Tibial nerve (tissue), 4 donors: ENCODE results near the gene BEAN1. TPM values are rescaled to one million over a fixed set of nuclear protein-coding genes. Genes with fewer than 3 reads are reported as not detected.

Experiments
- DNase-seq, 2 donors: peaks; one replicate each; pipeline ENCODE4 v3.0.0-alpha.2; 2019; ENCODE audit warnings: low spot score in 2 of 2
- H3K27ac ChIP-seq, 4 donors: fragments of 200-600 bp; sonication (generic) in 3 of 4; one replicate each; pipeline ENCODE4 v1.5.1; 2017 to 2019; ENCODE audit warnings: mild to moderate bottlenecking in 1 of 4
- H3K27me3 ChIP-seq, 2 donors: fragments of 200-600 bp; sonication (generic) in 1 of 2; one replicate each; pipeline versions ENCODE4 v1.5.1 to v1.6.0; 2017 to 2019
- H3K36me3 ChIP-seq, 3 donors: fragments of 200-600 bp; sonication (generic); one replicate each; pipeline ENCODE4 v1.5.1; 2018 to 2019
- H3K4me1 ChIP-seq, 4 donors: fragments of 200-600 bp; sonication (generic) in 3 of 4; one replicate each; pipeline ENCODE4 v1.5.1; 2017 to 2019
- H3K4me3 ChIP-seq, 4 donors: fragments of 200-600 bp; sonication (generic) in 3 of 4; one replicate each; pipeline ENCODE4 v1.5.1; 2017 to 2019; ENCODE audit warnings: mild to moderate bottlenecking in 1 of 4, moderate library complexity in 1 of 4
- H3K9me3 ChIP-seq, 4 donors: fragments of 200-600 bp; sonication (generic) in 3 of 4; one replicate each; pipeline ENCODE4 v1.5.1; 2017 to 2019
- EP300 ChIP-seq, 2 donors: sonication (generic); formaldehyde crosslinking; IDR thresholded peaks; one replicate each; pipeline ENCODE4 v1.6.1; 2017; ENCODE audit warnings: antibody characterized with exemption in 2 of 2, mild to moderate bottlenecking in 1 of 2
- POLR2A ChIP-seq, 2 donors: fragments of 450-650 bp; IDR thresholded peaks; one replicate each; pipeline ENCODE4 v1.6.1; 2017; ENCODE audit warnings: antibody characterized with exemption in 2 of 2, mild to moderate bottlenecking in 2 of 2, moderate library complexity in 2 of 2
- WGBS, 2 donors: methylation state at CpG; one replicate each; pipeline ENCODE4 v1.1.5; 2018; 5-methylcytosine and 5-hydroxymethylcytosine counted together
- total RNA-seq, 4 donors: library from RNA; depleted of rRNA; stranded (reverse); fragments of >200 nt; gene quantifications; one replicate each; pipeline ENCODE4 v1.1.0, GENCODE V29; 2016
- TF ChIP-seq, protein P1 (sequence below), 5 experiments: fragments of 200-600 bp in 3 of 5; fragments of 450-650 bp in 2 of 5; sonication (generic) in 3 of 5; IDR thresholded peaks; one replicate each; pipeline ENCODE4 v1.5.1; 2016 to 2019; ENCODE audit warnings: antibody characterized with exemption in 5 of 5, mild to moderate bottlenecking in 3 of 5, moderate library complexity in 2 of 5

The BEAN1 gene
- total RNA-seq, 4 donors from 2014 or later = 0.21 to 1.4 (median 0.30) TPM; not detected in 1

DNA sequence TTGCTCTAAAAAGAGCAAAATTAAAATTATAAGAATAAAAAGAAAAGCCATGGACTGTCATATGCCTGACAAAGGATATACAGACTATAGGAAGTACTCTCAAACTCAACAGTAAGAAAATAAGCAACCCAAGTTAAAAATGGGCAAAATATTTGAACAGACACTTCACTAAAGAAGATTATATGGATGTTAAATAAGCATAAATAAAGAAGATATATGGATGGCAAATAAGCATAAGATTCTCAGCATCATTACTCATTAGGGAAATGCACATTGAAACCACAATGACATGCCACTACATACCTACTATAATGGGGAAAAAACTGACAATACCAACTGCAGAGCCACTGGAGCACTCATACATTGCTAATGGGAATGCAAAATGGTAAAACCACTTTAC is 14.9 kb upstream of the BEAN1 start:
- Histone ChIP-seq H3K4me1 (peaks cover 0 to 22% (median under 1%) of the 10 kb centered on the region in 4 donors), H3K9me3 (peaks cover 0 to 20% (median 0%) of the 10 kb centered on the region in 4 donors), H3K36me3 (peaks cover 0 to 14% (median 0%) of the 10 kb centered on the region in 3 donors), H3K4me3 (no peak overlapping the region), H3K27ac (no peak overlapping the region), H3K27me3 (no peaks in the 10 kb centered on the region)
- TF ChIP-seq EP300 (IDR thresholded peaks at IDR 0.05) = no peak
- TF ChIP-seq, protein P1, sequence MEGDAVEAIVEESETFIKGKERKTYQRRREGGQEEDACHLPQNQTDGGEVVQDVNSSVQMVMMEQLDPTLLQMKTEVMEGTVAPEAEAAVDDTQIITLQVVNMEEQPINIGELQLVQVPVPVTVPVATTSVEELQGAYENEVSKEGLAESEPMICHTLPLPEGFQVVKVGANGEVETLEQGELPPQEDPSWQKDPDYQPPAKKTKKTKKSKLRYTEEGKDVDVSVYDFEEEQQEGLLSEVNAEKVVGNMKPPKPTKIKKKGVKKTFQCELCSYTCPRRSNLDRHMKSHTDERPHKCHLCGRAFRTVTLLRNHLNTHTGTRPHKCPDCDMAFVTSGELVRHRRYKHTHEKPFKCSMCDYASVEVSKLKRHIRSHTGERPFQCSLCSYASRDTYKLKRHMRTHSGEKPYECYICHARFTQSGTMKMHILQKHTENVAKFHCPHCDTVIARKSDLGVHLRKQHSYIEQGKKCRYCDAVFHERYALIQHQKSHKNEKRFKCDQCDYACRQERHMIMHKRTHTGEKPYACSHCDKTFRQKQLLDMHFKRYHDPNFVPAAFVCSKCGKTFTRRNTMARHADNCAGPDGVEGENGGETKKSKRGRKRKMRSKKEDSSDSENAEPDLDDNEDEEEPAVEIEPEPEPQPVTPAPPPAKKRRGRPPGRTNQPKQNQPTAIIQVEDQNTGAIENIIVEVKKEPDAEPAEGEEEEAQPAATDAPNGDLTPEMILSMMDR (IDR thresholded peaks at IDR 0.05) = no peak
- no peak for TF ChIP-seq POLR2A (IDR thresholded peaks at IDR 0.05)
- no peak for DNase-seq

DNA sequence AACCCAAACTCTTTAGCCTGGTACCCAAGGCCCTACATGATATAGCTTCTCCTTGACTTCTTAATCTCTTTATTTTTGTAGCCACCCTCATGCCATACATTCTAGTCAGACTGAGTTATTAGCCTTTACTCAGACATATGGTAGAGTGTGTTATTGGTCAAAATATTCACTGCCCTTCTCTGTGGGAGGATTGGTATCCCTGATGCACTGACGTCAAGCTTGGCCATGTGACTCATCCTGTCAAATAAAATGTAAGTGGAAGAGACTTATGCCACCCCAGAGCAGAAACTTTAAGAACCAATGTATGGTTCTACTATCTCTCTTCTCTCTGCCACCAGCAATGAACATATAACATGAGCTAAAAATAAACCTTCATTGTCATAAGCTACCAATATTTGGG is 12.2 kb upstream of the BEAN1 start:
- H3K9me3 ChIP-seq = peaks cover 0 to 27% (median 0%) of the 10 kb centered on the region in 4 donors
- peaks cover 0 to 7% of the 10 kb centered on the region in 2 donors for H3K27me3 ChIP-seq
- H3K4me1 ChIP-seq = no peaks in the 10 kb centered on the region
- H3K27ac ChIP-seq = no peak overlapping the region
- H3K4me3 ChIP-seq = no peak overlapping the region
- DNase-seq = no peak
- TF ChIP-seq POLR2A (IDR thresholded peaks at IDR 0.05) (no peak), EP300 (IDR thresholded peaks at IDR 0.05) (no peak)
- TF ChIP-seq, protein P1 (IDR thresholded peaks at IDR 0.05) = no peak
- H3K36me3 ChIP-seq = peaks cover 0 to 14% (median 0%) of the 10 kb centered on the region in 3 donors
- 63 to 74% methylated on average over 1 of the region's 1 CpG for WGBS, 2 donors

DNA sequence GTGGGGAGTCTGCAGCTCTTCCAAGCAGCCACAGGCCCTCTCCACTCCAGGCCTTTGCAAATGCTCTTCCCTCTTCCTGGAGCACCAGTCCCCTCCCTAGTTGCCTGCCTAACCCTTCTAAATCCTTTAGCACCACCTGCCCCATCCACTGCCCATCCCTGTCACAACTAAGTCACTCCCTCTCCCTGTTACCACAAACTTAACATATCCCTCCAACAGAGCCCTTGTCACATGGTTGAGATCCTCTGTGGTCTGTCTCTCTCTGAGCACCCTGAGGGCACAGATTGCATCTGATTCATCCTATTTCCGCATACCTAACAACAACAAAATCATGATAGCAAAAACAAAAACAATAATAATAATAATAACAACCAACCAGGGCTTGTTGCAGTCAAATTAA is 11.0 kb upstream of the BEAN1 start:
- H3K27me3 ChIP-seq = peaks cover 0 to 9% of the 10 kb centered on the region in 2 donors
- H3K27ac ChIP-seq = no peak overlapping the region
- 93 to 97% methylated on average over 1 of the region's 1 CpG for WGBS, 2 donors
- DNase-seq = no peak
- H3K9me3 ChIP-seq = peaks cover 0 to 25% (median 0%) of the 10 kb centered on the region in 4 donors
- H3K4me1 ChIP-seq = no peaks in the 10 kb centered on the region
- peaks cover 0 to 1% (median 0%) of the 10 kb centered on the region in 3 donors for H3K36me3 ChIP-seq
- TF ChIP-seq, protein P1 (IDR thresholded peaks at IDR 0.05) = no peak
- H3K4me3 ChIP-seq = no peak overlapping the region

DNA sequence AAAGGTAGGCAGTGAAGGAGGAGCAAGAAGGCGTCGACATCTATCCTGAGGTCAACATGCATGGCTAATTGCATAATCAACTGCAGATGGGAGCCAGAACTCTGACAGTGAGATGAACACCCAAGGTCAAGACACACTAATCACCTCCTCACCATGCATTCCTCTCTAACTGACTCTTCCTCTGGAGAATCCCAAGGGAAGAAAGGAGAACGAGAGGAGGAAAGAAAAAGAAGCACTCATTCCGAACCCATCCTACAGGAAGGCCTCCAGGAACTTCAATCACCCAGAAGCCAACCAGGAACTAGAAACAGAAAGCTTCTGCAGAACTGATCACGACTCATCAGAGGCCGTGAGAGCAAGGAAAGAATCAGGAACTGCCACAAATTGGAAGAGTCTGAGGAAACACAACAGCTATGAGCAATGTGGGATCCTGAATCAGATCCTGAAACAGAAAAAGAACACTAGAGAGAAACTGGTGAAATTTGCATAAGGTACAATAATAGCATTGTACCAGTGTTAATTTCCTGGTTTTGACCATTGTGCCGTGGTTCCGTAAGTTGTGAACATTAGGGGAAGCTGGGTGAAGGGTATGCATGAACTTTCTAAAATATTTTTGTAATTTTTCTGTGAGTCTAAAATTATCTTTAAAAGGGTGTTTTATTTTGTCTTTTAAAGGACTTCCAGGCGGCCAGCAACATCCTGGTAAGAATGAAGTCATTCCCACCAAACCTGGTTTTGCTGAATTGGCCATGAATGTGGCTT is 10.0 kb upstream of the BEAN1 start:
- no peak overlapping the region for H3K27ac ChIP-seq
- H3K4me1 ChIP-seq = no peaks in the 10 kb centered on the region
- H3K4me3 ChIP-seq = no peak overlapping the region
- 81 to 86% methylated on average over 9 of the region's 9 CpGs for WGBS, 2 donors
- peaks cover 0 to 19% (median 0%) of the 10 kb centered on the region in 4 donors for H3K9me3 ChIP-seq
- peaks cover 0 to 13% of the 10 kb centered on the region in 2 donors for H3K27me3 ChIP-seq
- H3K36me3 ChIP-seq = no peaks in the 10 kb centered on the region
- DNase-seq = no peak
- TF ChIP-seq, protein P1 (IDR thresholded peaks at IDR 0.05) = no peak
- no peak for TF ChIP-seq POLR2A (IDR thresholded peaks at IDR 0.05)
- TF ChIP-seq EP300 (IDR thresholded peaks at IDR 0.05) = no peak

DNA sequence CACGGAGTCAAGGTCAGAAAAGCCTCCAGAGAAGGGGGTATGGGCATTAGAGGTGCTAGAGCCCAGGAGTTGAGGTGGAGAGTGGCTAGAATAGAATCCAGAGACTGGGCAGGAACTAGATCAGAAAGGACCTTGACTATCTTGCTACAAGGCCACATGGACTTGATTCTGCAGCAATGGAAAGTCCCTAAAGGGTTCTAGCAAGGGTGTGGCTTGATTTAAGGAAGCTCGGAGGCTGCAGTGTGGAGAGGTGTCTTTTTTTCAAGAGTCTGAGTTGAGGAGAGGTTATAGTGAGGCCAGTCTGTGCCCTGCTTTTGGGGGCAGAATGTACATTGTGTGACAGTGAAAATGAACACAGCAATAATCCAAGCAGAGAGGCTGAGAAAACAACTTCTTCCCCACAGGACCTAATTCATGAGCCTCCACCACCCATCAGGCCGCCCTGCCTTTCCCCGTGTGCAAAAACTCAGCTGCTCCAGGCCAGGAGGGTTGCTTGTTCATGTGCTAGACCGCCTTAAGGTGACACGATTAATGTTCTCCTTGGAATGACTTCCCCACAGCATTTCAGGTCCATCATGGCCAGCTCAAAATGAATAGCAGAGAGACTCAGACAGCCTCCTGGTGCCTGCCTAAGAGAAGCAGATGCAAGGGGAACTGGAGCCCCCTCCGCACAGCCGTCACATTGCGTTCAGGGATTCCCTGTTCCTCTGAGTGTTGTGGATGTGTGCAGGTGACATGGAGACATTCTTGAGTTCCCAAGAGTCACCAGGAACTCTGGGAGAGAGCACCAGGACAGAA is 8.7 kb upstream of the BEAN1 start:
- Histone ChIP-seq H3K27ac (no peak overlapping the region), H3K27me3 (peaks cover 0 to 13% of the 10 kb centered on the region in 2 donors), H3K9me3 (peaks cover 0 to 9% (median 0%) of the 10 kb centered on the region in 4 donors), H3K4me1 (no peaks in the 10 kb centered on the region), H3K36me3 (no peaks in the 10 kb centered on the region), H3K4me3 (no peak overlapping the region)
- 64 to 80% methylated on average over 6 to 9 of the region's 9 CpGs for WGBS, 2 donors
- no peak for TF ChIP-seq POLR2A (IDR thresholded peaks at IDR 0.05)
- TF ChIP-seq EP300 (IDR thresholded peaks at IDR 0.05) = no peak
- TF ChIP-seq, protein P1 (IDR thresholded peaks at IDR 0.05) = no peak
- no peak for DNase-seq
